Measurements from ENCODE around the gene HAVCR2.
A peak's percentile ranks its signal among the peaks of the same experiment; 100 is the strongest.

Gene HAVCR2

DNA sequence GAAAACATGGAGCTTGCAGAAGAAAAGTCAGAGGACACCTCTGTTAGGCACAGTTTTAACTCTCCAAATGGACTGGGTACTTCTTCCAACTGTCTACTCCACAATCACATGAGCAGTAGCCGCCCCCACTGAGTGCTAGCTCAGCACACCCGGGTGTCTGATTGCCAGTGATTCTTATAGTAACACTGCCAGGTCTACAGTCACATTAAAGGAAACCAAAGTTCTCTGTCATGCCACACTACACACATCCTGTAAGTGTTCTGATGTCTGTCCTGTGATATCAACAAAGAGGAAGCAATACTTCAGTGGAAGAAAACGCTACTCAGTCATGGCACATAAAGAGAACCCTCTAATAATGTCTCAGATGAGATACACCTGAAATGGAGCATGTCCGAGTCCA lies at the start of gene HAVCR2:
HAVCR2 (minus strand) TSS at position 69 of the 400 bp plus-strand sequence; CDS start at position 8, 61 bp downstream.
- DNase-seq (ENCODE audit: low read depth) = peak; percentile 6

DNA sequence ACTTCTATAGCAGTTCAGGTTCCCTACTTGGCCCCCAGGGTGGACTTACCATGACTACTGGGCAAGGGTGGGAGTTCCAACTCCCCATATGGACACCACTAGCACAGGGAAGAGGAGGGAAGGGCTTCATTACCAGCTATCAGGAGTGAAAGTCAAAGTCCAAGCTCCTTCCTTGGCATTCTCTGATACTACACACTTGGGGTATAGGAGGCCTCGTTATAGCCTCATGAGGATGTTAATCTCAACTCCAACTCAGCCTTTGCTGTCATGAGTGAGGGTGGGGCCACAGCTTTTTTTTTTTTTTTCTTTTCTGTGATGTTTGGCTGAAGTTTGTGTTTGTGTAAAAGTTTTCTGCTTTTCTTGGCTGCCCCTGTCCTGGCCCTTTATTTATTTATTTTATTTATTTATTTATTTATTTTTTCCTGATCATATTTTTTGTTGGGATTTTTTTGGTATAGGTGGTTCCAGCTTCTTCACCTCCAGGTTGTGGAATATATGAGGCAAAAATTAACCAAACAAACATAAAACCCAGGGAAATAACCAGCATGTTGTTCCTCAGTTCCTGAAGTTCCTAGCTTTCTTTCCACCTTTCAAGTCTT lies 48.5 kb upstream of the HAVCR2 start:
- no peak for DNase-seq (ENCODE audit: low read depth)

DNA sequence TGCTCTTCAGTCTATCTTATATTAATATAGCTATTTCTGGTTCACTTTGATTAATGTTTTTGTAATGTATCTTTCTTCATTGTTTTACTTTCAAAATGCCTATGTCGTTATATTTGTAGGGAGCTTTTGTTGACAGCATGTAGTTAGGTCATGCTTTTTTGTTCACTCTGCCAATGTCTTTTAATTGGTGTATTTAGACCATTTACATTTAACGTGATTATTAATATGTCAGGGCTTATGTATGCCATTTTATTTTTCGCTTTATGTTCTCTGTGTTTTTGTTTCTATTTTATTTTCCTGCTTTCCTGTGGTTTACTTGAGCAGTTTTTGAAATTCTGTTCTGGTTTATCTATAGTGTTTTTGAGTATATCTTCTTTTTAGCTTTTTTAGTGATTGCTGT lies 46.5 kb upstream of the HAVCR2 start:
- no peak for DNase-seq (ENCODE audit: low read depth)

DNA sequence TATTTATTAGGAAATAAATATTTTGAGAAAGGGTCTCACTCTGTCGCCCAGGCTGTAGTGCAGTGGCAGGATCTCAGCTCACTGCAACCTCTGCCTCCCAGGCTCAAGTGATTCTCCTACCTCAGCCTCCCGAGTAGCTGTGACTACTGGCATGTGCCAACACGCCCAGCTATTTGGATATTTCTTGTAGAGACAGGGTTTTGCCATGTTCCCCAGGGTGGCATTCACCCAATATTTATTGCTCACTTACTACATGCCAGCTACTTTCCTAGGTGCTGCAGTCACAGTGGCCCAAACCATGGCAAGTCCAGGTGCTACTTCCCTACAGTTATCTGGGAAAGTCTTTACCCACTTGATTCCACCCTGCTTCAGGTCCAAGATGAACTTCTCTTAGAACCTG lies 42.2 kb upstream of the HAVCR2 start:
- no peak for DNase-seq (ENCODE audit: low read depth)

DNA sequence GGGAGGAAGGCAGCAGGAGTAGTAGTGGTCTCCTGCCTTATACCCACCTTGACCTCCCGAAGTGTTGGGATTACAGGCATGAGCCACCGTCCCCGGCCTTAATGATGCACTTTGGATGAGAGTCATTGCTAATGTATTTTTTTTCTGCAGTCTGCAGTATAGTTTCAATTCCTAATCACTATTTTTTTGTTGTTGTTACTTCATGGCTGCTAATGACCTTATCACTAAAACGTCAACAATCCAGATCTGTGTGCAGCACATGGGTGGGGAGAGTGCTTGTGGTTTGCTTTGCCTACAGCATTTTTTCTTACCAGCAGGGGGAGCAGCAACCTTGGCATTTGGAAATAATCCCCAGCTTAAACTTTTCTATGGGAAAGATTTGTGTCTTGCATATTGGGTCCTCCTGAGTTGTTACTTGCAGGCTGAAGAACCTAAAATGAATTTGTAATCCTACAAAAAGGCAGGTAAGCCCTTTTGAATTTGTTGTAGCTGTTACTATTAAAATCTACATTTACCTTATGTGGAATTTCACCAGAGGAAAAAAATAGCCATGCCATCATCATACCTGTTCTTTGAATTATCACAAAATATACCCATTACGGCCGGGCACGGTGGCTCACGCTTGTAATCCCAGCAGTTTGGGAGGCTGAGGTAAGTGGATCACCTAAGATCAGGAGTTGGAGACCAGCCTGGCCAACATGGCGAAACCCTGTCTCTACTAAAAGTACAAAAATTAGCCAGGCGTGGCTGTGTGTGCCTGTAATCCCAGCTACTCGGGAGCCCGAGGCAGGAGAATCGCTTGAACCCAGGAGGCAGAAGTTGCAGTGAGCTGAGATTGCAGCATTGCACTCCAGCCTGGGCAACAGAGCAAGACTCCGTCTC lies 40.1 kb upstream of the HAVCR2 start:
- DNase-seq (ENCODE audit: low read depth) = peak; percentile 60

DNA sequence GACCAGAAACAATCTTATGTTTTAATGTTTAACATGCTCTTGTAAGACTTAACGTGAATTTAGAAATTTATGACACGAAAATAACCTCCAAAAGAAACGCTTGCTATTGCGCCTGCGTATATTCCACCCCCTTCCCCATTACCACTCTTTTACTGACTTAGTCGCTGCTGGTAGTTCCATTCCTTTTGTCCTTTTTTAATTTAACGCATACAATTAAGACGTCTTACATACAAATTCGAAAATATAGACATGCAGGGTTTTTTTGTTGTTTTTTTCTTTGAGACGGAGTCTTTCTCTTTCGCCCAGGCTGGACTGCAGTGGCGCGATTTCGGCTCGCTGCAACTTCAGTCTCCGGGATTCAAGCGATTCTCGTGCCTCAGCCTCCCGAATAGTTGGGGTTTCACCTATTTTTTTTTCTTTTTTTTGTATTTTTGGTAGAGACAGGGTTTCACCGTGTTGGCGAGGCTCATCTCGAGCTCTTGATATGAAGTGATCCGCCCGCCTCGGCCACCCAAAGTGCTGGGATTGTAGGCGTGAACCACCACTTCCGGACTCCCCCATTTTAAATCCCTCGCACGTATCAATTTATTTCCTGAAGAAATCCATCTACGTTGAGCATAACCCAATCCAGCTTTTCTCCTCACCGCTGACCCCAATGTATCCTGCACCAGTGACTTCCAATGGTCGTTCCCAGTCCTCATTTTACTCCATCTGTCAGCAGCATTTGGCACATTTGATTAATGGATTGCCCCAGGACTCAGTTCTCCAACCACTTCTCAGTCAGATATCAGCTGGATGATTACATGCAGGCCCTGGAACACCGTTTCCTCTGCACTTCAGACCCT lies 34.5 kb upstream of the HAVCR2 start:
- DNase-seq (ENCODE audit: low read depth) = peak; percentile 32

DNA sequence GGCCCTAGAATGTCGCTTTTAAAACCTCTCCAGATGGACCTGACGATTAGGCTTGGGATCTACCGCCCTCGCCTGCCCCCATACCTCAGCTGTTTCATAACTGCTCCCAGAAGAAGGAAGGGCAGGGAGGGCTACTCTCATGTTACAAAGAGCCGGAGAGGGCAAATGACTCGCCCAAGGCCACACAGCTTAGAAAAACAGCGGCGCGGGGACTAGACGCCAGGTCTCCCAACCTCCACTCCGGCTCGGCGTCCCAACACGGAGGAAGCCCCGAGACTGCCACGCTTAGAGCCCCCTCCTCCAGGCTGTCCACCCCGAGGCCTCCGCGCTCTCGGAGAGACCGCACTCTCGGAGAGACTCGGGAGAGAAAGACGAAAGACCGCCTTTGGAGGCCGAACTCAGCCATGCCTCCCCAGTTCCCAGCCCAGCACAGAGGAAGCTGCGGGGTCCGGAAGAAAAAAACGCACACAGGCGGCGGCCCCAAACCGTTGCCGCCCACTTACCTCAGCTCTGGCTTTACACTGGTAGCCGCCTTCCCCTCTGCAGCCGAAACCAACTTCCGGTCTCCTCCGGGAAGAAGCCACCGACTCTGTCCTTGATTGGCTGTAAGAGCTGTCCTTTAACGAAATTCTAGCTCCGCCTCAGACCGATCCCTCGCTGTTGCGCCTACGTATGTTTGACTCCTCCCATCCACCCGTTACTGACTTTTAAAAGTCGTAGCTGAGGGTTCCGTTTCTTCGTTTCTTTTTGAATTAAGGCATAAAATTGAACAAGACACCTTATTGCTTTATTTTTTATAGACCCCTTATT lies 33.7 kb upstream of the HAVCR2 start, which contains the start of gene MED7:
MED7 (minus strand) TSS at position 549 of the 810 bp plus-strand sequence. CDS start 3,434 bp downstream, outside the sequence.
- DNase-seq (ENCODE audit: low read depth) = peak; percentile 86

DNA sequence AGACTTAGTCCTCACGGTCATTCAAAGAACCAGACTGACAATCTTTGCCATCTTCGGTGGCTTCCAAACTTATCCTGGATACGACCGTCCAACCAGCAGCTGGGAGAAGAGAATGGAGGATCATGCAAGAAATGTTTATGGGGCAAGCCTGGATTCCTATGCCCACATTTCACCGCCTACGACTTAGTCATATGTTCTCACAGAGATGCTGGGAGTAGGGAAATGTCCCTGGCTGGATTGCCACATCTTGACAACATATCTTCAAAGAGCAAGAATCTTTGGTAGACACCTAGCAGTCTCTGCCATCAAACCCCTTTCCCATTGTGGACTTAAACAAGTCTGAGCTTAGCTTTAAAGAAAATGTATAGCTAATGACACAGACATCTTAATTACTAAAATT lies 28.8 kb upstream of the HAVCR2 start:
- DNase-seq (ENCODE audit: low read depth) = no peak

DNA sequence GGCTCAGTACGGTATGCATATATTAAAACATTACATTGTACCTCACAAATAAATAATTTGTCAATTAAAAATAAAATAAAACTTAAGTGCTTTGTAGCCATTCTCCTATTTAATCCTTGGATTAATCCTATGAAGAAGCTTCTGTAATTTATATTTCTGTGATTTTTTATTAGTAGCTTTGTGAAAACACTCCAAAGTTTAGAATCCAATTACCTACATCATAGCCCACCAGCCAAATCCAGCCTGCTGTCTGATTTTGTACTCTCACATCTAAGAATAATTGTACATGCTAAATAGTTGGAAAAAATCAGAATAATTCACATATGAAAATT lies 23.4 kb upstream of the HAVCR2 start:
- no peak for DNase-seq (ENCODE audit: low read depth)

DNA sequence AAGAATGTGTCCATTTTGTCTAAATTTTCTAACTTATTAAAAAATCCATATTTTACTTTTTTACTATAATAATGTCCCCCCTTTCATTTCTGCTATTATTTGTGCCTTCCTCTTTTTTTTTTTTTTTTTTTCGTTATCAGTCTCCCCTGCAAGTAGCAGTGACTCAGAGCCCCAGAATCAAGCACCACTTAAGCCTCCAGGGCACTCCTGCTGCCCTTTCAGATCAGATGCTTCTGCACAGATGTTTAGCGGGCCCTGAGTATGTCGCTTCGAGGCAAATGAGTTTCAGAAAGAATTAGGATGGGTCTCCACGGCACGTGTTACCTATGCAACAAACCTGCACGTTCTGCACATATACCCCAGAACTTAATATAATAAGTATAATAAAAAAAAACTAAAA lies 22.1 kb upstream of the HAVCR2 start:
- DNase-seq (ENCODE audit: low read depth) = no peak

DNA sequence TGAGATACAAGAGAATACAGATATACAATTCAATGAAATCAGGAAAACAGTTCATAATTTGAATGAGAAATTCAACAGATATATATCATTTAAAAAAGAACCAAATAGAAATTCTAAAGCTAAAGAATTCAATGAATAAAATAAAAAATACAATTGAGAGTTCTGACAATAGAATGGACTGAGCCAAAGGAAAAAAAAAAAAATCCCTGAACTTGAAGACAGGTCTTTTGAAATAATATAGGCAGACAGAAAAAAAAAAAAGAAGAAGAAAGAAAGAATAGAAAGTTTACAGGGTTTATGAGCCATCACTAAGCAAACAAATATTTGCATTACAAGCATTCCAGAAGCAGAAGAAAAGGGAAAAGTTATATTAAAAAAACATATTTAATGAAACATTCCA lies 12.9 kb upstream of the HAVCR2 start:
- DNase-seq (ENCODE audit: low read depth) = no peak

DNA sequence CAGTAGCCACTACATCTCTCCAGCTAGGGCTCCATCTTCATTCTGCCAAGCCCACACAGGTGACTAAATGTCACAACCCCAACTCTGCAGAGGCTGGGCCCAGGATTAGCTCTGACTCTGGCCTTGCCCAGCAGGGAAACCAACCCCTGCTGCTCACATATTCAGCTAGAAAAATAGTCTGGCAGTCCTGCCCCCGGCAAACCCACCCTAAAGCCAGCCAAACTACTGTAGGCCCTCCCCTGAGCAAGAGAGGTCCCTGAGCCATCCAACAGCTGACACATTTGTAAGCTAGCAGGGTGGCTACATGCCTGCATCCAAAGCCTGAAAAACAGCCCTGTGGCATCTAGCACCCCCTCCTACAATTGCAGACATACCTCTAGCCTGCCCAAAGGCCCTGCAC lies 11.3 kb upstream of the HAVCR2 start:
- no peak for DNase-seq (ENCODE audit: low read depth)

DNA sequence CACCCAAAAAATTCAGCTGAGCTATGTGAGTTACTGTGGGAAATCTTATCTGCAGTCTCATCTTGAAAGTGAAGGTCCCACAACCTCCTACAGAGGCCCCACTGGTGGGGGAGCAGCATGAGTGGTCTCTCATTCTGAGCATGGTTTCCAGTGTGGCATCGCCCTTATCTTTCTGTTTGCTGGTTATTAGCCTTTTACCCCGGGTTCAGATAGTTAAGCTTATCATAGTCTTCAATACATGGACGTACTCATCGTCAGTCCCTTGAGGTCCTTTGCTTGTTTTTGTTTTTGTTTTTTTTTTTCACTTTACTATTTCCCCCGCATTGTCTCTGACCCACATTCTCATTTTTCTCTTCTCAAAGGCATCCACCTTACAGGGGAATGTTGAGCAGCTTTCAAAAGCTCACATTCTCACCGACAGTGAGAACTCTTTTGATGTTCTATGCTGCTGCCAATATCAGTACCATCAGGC lies 7.7 kb upstream of the HAVCR2 start:
- DNase-seq (ENCODE audit: low read depth) = no peak

DNA sequence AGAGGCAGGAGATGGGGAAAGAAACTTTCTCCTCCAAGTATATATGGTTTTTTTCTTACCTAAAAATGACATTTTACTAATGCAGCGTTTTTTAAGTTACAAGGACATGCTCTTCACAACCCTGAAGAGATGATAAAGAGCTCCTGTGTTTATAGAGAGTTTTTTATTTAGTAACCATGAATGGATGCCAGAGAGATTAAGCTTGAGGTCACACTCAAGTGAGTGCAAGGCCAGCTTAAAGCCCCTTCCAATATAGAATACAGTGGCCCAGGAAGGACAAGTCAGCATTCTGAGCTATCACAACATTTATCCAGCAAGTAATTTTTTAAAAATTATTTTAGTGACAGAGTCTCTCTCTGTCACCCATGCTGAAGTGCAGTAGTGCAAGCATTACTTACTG lies 6.7 kb upstream of the HAVCR2 start:
- no peak for DNase-seq (ENCODE audit: low read depth)

DNA sequence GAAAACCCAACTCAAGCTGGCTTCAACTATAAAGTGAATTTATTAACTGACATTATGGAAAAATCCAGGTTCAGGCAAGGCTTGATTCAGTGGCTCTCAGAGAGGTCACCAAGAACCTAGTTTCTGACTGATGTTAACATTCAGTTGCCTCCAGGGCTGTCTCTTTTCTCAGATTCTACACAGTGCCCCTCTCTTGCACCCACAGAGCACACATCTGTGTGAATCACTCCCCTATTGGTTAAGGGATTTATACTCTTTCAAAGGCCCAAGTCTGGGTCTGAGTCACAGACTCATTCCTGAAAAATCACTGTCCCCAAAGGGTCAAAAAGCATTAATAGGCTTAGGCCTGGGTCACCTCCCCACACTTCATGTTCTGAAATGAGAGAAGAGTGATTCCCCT lies 6.2 kb upstream of the HAVCR2 start:
- no peak for DNase-seq (ENCODE audit: low read depth)

DNA sequence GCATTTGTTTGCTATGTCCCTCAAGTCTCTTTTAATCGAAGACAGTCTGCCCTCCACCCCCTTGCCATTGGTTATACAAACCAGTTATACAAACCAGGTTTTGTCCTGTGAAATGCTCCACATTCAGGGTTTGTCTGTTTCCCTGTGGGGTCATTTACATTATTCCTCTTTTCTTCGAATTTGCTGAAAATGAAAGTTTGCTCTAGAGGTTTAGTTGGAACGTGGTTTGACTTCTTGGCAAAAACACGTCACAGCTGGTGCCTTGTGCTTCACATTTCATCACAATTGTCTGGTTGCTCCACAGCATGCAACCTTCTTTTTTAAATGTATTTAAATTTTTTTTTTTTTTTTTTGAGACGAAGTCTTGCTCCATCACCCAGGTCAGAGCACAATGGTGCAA lies 4.2 kb upstream of the HAVCR2 start:
- DNase-seq (ENCODE audit: low read depth) = no peak

DNA sequence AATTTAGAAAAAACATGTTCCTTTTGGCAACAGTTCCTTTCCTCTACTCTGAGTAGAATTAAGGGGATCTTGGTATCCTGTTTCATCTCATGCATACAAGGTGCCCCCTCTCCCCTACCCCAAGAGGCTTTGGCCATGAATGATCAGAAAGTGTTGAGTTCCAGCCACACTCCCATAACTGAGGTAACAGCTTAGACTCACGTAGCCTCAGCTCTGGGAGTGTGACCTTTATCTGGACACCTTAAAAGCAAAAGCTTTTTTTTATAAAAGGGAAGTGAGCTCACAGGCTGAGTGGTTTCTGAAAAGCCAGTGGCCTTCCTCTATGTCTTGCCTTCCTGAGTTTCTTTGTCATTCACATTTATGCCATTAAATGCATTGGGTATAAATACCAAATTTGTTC lies 900 bp upstream of the HAVCR2 start:
- no peak for DNase-seq (ENCODE audit: low read depth)

DNA sequence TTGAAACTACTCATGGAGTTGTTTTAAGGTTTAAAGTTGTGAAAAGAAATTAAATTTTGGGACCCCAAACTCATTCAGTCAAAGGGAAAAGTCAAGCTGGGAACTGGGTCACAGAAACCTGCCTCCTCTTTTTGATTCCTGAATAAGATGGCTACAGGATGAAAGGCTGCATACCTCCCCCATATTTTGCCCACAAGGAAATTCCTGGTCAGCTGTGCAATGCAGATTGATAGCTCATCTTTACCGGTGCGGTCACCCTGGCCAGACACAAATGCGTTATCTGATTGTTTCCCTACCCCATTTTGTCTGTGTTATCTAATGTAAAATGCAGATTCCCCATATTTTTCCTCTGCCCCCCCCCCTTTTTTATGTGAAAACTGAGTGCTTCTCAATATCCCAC lies 1.3 kb downstream of the HAVCR2 start:
- no peak for DNase-seq (ENCODE audit: low read depth)

DNA sequence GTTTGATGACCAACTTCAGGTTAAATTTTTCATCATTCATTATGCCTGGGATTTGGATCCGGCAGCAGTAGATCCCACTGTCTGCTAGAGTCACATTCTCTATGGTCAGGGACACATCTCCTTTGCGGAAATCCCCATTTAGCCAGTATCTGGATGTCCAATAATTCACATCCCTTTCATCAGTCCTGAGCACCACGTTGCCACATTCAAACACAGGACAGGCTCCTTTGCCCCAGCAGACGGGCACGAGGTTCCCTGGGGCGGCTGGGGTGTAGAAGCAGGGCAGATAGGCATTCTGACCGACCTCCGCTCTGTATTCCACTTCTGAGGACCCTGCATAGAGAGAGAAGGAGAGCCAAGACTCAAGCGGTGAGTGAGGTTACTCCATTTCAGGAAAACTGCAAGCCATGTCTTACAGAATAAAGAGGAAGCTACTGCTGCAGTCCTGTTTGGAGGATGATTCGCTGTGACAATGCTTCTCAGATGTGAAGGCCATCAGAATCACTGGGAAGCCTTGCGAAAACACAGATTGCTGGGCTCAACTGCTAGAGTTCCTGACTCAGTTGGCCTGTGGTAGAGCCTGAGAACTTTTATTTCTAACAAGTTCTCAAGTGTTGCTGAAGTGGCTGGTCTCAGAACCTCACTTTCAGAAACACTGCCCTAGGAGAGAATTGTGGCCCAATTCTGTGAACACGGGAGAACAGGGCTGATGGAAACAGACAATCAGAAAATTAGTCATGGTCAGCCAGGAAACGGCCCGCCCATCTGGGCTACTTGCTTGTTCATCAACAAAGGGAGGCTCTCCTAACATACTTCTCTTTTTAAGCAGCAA lies 2.0 kb downstream of the HAVCR2 start:
- no peak for DNase-seq (ENCODE audit: low read depth)

DNA sequence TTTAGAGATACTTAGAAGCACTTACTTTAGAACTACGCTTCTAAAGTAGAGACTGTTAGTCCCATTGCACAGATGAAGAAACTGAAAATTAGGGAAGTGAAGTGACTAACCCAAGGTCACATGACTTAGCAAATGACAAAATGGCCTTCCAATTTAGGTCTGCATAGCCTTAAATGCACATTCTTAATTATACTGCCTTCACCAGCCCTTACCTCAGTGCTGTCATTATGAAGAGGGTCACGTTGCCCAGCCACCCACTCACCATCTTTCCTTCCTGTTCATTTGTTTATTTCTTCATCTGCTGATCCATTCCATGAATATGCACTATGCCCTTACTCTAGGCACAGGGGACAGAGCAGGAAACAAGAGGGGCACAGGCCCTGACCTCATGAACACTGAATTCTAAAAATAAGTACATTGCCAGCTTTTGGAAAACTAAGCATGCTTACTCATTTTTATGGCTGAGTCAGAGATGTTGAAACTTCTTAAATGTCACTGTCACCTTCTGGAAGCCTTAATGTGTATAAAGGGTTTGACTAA lies 8.6 kb downstream of the HAVCR2 start:
- DNase-seq (ENCODE audit: low read depth) = no peak
